HepG2 (cell line): ENCODE results near the gene GGNBP2. TPM values are rescaled to one million over a fixed set of nuclear protein-coding genes. Genes with fewer than 3 reads are reported as not detected.

Experiments used
- ATAC-seq: fragments of 200-7000 bp; cut with Tn5 transposase; 3 replicates; pipeline ENCODE4 v1.9.1; 2020; ENCODE audit warnings: mild to moderate bottlenecking, moderate library complexity
- BruUV-seq: library from RNA; stranded (reverse); fragments of 400-500 nt; replicated peaks from 2 replicates; lab custom pipeline; 2021; lab: Mats Ljungman, UMichigan
- CTCF ChIA-PET: fragments of 300-600 bp; formaldehyde crosslinking; extraction: SDS; loops from one replicate; lab custom pipeline; 2021; ENCODE audit warnings: low total read pairs, inconsistent platforms, low intra/inter-chr PET ratio; lab: Yijun Ruan, JAX
- POLR2A ChIA-PET: fragments of 350-600 bp; sonication (Branson Sonifier 250); formaldehyde crosslinking; loops from one replicate; lab custom pipeline; 2020; ENCODE audit warnings: antibody characterized with exemption, inconsistent platforms; lab: Yijun Ruan, JAX
- DNase-seq: peaks from one replicate; pipeline ENCODE4 v3.0.0-alpha.2; 2015; ENCODE audit warnings: low spot score
- FAIRE-seq: peaks from 3 replicates; lab custom pipeline; 2011; peaks lifted over from hg19 to GRCh38; lab: Jason Lieb, UNC
- H2AFZ ChIP-seq: one replicate; pipeline ENCODE4 v1.6.1; 2011; ENCODE audit warnings: low read length, inconsistent platforms
- H3K27ac ChIP-seq: fragments of 300-600 bp; 3 replicates; pipeline ENCODE4 v1.8.0; 2011; ENCODE audit warnings: mixed run types, mild to moderate bottlenecking, mixed read lengths, low read length, inconsistent platforms; ENCODE audit not compliant: insufficient read depth; ENCODE audit errors: extremely low read length
- H3K27me3 ChIP-seq, 2 experiments: fragments of 200-600 bp in 1 of 2; 2 replicates in 1 of 2; 3 replicates in 1 of 2; pipeline versions ENCODE4 v1.6.0 to v1.8.0; 2011; ENCODE audit warnings: low read length in 2 of 2, mild to moderate bottlenecking in 2 of 2, moderate library complexity in 2 of 2, inconsistent platforms in 1 of 2; ENCODE audit not compliant: insufficient read depth in 2 of 2, control insufficient read depth in 1 of 2
- H3K36me3 ChIP-seq, 2 experiments: fragments of 200-600 bp in 1 of 2; replicated peaks in 1 of 2; 2 replicates in 1 of 2; 3 replicates in 1 of 2; pipeline versions ENCODE4 v1.5.1 to v1.8.0; 2011; ENCODE audit warnings: low read length in 2 of 2, inconsistent platforms in 1 of 2; ENCODE audit not compliant: insufficient read depth in 2 of 2, control insufficient read depth in 1 of 2
- H3K4me1 ChIP-seq: 2 replicates; pipeline ENCODE4 v1.5.1; 2012; ENCODE audit warnings: low read length, inconsistent platforms; ENCODE audit not compliant: insufficient read depth
- H3K4me2 ChIP-seq: 2 replicates; pipeline ENCODE4 v1.6.0; 2011; ENCODE audit warnings: low read depth, low read length, inconsistent platforms
- H3K4me3 ChIP-seq, 3 experiments: fragments of 200-600 bp in 1 of 3; sonication (generic), shearing (Covaris generic) in 1 of 3; replicated peaks in 1 of 3; 2 replicates each; pipeline ENCODE4 v1.5.1; 2011 to 2016; ENCODE audit warnings: low read length in 3 of 3, inconsistent platforms in 2 of 3, low read depth in 2 of 3, mild to moderate bottlenecking in 2 of 3, control low read depth in 1 of 3, mixed read lengths in 1 of 3; ENCODE audit not compliant: insufficient read depth in 1 of 3
- H3K79me2 ChIP-seq: one replicate; pipeline ENCODE4 v1.6.1; 2011; ENCODE audit warnings: low read length, inconsistent platforms; ENCODE audit not compliant: insufficient read depth
- H3K9ac ChIP-seq: 2 replicates; pipeline ENCODE4 v1.6.0; 2011; ENCODE audit warnings: mild to moderate bottlenecking, low read depth, low read length, inconsistent platforms; ENCODE audit not compliant: insufficient read depth
- H3K9me3 ChIP-seq: 2 replicates; pipeline ENCODE4 v1.5.1; 2012; ENCODE audit warnings: mild to moderate bottlenecking, low read length
- H4K20me1 ChIP-seq: 2 replicates; pipeline ENCODE4 v1.6.0; 2011; ENCODE audit warnings: inconsistent platforms, mild to moderate bottlenecking, low read length, moderate library complexity; ENCODE audit not compliant: insufficient read depth
- JARID2 ChIP-seq: sonication (generic); formaldehyde crosslinking; IDR thresholded peaks from 2 replicates; pipeline ENCODE4 v1.8.1; 2023; ENCODE audit warnings: missing genetic modification reagents, inconsistent platforms; ENCODE audit not compliant: insufficient replicate concordance
- JUN ChIP-seq: sonication (generic); formaldehyde crosslinking; IDR thresholded peaks from 2 replicates; pipeline ENCODE4 v1.4.0; 2020; ENCODE audit warnings: mild to moderate bottlenecking, missing genetic modification reagents
- KDM5B ChIP-seq: sonication (generic); formaldehyde crosslinking; IDR thresholded peaks from 2 replicates; pipeline ENCODE4 v1.4.0; 2020; ENCODE audit warnings: missing genetic modification reagents, mild to moderate bottlenecking, borderline replicate concordance
- KLF12 ChIP-seq: sonication (generic); formaldehyde crosslinking; IDR thresholded peaks from 2 replicates; pipeline ENCODE4 v1.4.0; 2020; ENCODE audit warnings: missing genetic modification reagents, borderline replicate concordance
- PHF21A ChIP-seq: sonication (generic); formaldehyde crosslinking; IDR thresholded peaks from 2 replicates; pipeline ENCODE4 v1.5.0; 2020; ENCODE audit warnings: mild to moderate bottlenecking, missing genetic modification reagents
- RARA ChIP-seq: IDR thresholded peaks from 2 replicates; pipeline ENCODE4 v1.6.1; 2016; ENCODE audit warnings: missing genetic modification reagents, missing compliant biosample characterization
- XRCC5 ChIP-seq: fragments of 200-400 bp; formaldehyde crosslinking; optimal IDR thresholded peaks from 2 replicates; pipeline ENCODE3; 2017; ENCODE audit warnings: mild to moderate bottlenecking, low read length
- ZBTB42 ChIP-seq: sonication (generic); formaldehyde crosslinking; IDR thresholded peaks from 2 replicates; pipeline ENCODE4 v1.5.0; 2020; ENCODE audit warnings: mild to moderate bottlenecking, missing genetic modification reagents
- ZFY ChIP-seq: sonication (generic); formaldehyde crosslinking; IDR thresholded peaks from 2 replicates; pipeline ENCODE4 v1.4.0; 2020; ENCODE audit warnings: missing genetic modification reagents
- ZNF333 ChIP-seq: sonication (generic); formaldehyde crosslinking; IDR thresholded peaks from 2 replicates; pipeline ENCODE4 v1.4.0; 2020; ENCODE audit warnings: mild to moderate bottlenecking, missing genetic modification reagents, borderline replicate concordance
- WGBS: methylation state at CpG from one replicate; pipeline ENCODE4 v1.1.6; 2017; ENCODE audit warnings: low lambda C conversion rate; 5-methylcytosine and 5-hydroxymethylcytosine counted together
- in situ Hi-C: cut with HindIII; loops from 2 replicates; pipeline ENCODE4 v1.10.0; 2017; ENCODE audit warnings: low pct_unique_long_range_greater_than_20kb; ENCODE audit not compliant: extremely low pct_ligation_motif_present
- intact Hi-C: fragments of 100-400 bp; cut with micrococcal nuclease; formaldehyde crosslinking; loops from one replicate; pipeline ENCODE4 v1.10.0; 2022; ENCODE audit not compliant: unreplicated experiment
- polyA plus RNA-seq, 8 experiments: library from polyadenylated mRNA; depleted of rRNA in 3 of 8; stranded (reverse) in 7 of 8; unstranded in 1 of 8; fragments of >200 nt; fragmentation: Illumina TruSeq in 4 of 8; extraction: Trizol in 4 of 8; gene quantifications; 2 replicates each; pipeline versions ENCODE4 v1.2.1 to v1.2.3, GENCODE V29; 2011 to 2016; ENCODE audit warnings: low read depth in 4 of 8, missing spikeins in 1 of 8, mixed read lengths in 1 of 8; ENCODE audit not compliant: insufficient read depth in 1 of 8
- total RNA-seq, 5 experiments: library from RNA; depleted of rRNA; stranded (reverse); fragments of >200 nt; fragmentation: Illumina TruSeq; extraction: Trizol; gene quantifications; 2 replicates each; pipeline ENCODE4 v1.2.3, GENCODE V29; 2016; ENCODE audit warnings: low read depth in 1 of 5
- TF ChIP-seq, protein P1 (sequence below): sonication (generic); formaldehyde crosslinking; IDR thresholded peaks from 2 replicates; pipeline ENCODE4 v1.4.0; 2020; ENCODE audit warnings: missing genetic modification reagents
- TF ChIP-seq, protein P2 (sequence below): sonication (generic); formaldehyde crosslinking; conservative IDR thresholded peaks from 2 replicates; pipeline ENCODE4 v1.4.0; 2020; ENCODE audit warnings: missing genetic modification reagents
- TF ChIP-seq, protein P3 (sequence below): sonication (generic); formaldehyde crosslinking; IDR thresholded peaks from 2 replicates; pipeline ENCODE4 v1.9.0; 2022; ENCODE audit warnings: low read depth, missing genetic modification reagents
- TF ChIP-seq, protein P4 (sequence below): IDR thresholded peaks from 2 replicates; pipeline ENCODE4 v1.6.1; 2016; ENCODE audit warnings: mild to moderate bottlenecking, missing biosample characterization, missing genetic modification reagents

The GGNBP2 gene
- total and polyA plus RNA-seq, 2 of the 13 experiments (the other 11 are each of a cell fraction or from before 2014, with no cell fraction given) = 53.3 to 84.2 TPM

DNA sequence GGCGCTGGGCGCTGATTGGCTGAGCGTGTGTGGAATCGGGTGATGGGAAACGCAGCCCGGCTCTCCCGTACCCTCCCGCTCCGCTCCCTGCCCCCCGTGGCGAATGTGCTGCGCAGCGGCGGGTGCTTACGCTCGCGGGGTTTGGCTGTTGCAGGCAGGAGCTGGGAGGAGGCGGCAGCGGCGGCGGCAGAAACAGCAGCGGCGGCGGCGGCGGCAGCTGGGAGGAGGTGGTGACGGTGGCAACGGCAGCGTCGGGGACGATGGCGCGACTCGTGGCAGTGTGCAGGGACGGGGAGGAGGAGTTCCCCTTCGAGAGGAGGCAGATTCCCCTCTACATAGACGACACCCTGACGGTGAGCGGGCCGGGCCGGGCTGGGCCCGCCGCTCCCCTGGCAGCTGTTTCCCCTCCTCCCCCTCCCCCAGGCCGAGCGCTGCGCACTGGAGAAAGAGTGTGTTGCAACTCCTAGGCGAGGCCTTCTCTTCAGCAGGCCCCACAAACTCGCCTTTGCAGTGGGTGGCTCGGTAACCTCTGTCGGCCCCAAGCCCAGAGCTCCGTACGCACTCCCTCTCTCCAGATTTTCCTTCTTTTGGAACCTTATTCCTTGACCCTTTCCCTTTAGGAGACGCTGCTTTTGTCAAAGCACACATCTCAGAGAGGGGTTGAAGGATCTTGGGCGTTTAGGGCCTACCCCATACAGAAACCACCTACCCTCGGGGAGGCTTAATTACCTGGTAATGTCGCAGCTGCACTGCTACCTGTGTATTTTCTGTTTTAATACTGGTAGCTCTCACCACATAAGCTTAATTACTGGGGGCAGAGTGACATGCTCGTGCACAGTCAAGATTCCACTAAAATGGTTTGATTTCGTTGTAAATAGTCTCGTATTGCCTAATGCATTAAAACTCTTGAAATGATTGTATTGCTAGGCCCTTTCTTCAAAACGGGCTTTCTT is 1.0 kb downstream of the GGNBP2 start:
- Histone ChIP-seq H3K27me3 (peaks cover 0 to 5% of the 10 kb centered on the region in 2 experiments; a peak in 1 of 5 replicates), H3K27ac (peak overlapping the region; percentile 100), H3K4me2 (peak overlapping the region; percentile 78), H3K4me3 (peak overlapping the region; percentile 58 to 97 (median 91)), H3K79me2 (peaks cover 60% of the 10 kb centered on the region), H3K9me3 (no peaks in the 10 kb centered on the region), H3K9ac (peak overlapping the region; percentile 97), H2AFZ (no peak overlapping the region), H3K36me3 (no peaks in the 10 kb centered on the region; a peak in 1 of 5 replicates), H3K4me1 (peaks cover 33% of the 10 kb centered on the region), H4K20me1 (peaks cover 31% of the 10 kb centered on the region)
- ChIA-PET CTCF (no interaction called here), POLR2A (interaction anchor here (0.7 to 4.2 kb wide), 11 partner anchors 8 to 813 kb away, joined by 3 to 107 read pairs (median 4); partner anchors contain the start of genes DHRS11, MRM1, MYO19 and PIGW)
- in situ Hi-C loops (no loop called here), intact Hi-C loops (loop anchor here (5.0 kb wide), 1 partner anchor 47 kb away; the partner anchor contains the start of gene DHRS11)
- WGBS = 2% methylated on average over 16 of the region's 60 CpGs
- DNase-seq (peak; percentile 91), ATAC-seq (peak; percentile 88), FAIRE-seq (no peak)
- TSS peak; percentile 53 for BruUV-seq
- TF ChIP-seq, protein P1, sequence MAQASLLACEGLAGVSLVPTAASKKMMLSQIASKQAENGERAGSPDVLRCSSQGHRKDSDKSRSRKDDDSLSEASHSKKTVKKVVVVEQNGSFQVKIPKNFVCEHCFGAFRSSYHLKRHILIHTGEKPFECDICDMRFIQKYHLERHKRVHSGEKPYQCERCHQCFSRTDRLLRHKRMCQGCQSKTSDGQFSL = peak; percentile 80
- peak; percentile 51; the same call in 1 of the 2 replicates for TF ChIP-seq PHF21A (CRISPR knock-in tag)
- TF ChIP-seq JUN (CRISPR knock-in tag) = no peak
- TF ChIP-seq ZFY (CRISPR knock-in tag) = peak; percentile 95
- TF ChIP-seq KDM5B (CRISPR knock-in tag) = peak; percentile 72; the same call in 1 of the 2 replicates
- no peak for TF ChIP-seq XRCC5
- TF ChIP-seq, protein P2, sequence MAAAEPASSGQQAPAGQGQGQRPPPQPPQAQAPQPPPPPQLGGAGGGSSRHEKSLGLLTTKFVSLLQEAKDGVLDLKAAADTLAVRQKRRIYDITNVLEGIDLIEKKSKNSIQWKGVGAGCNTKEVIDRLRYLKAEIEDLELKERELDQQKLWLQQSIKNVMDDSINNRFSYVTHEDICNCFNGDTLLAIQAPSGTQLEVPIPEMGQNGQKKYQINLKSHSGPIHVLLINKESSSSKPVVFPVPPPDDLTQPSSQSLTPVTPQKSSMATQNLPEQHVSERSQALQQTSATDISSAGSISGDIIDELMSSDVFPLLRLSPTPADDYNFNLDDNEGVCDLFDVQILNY (CRISPR knock-in tag) = peak; percentile 78
- no peak for TF ChIP-seq JARID2 (CRISPR knock-in tag)
- TF ChIP-seq ZBTB42 (CRISPR knock-in tag) = no peak
- TF ChIP-seq, protein P3, sequence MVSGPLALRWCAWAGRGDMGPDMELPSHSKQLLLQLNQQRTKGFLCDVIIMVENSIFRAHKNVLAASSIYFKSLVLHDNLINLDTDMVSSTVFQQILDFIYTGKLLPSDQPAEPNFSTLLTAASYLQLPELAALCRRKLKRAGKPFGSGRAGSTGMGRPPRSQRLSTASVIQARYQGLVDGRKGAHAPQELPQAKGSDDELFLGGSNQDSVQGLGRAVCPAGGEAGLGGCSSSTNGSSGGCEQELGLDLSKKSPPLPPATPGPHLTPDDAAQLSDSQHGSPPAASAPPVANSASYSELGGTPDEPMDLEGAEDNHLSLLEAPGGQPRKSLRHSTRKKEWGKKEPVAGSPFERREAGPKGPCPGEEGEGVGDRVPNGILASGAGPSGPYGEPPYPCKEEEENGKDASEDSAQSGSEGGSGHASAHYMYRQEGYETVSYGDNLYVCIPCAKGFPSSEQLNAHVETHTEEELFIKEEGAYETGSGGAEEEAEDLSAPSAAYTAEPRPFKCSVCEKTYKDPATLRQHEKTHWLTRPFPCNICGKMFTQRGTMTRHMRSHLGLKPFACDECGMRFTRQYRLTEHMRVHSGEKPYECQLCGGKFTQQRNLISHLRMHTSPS (CRISPR knock-in tag) = no peak
- peak; percentile 36 for TF ChIP-seq RARA (CRISPR knock-in tag)
- peak; percentile 83; the same call in 1 of the 2 replicates for TF ChIP-seq KLF12 (CRISPR knock-in tag)
- TF ChIP-seq ZNF333 = no peak; the same call in 1 of the 2 replicates
- TF ChIP-seq, protein P4, sequence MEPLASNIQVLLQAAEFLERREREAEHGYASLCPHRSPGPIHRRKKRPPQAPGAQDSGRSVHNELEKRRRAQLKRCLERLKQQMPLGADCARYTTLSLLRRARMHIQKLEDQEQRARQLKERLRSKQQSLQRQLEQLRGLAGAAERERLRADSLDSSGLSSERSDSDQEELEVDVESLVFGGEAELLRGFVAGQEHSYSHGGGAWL (CRISPR knock-in tag) = peak; percentile 74
